Activated CD8-positive, alpha-beta memory T cell treated with anti-CD3 and anti-CD28 coated beads, Interleukin-2, amount 50 U/mL, for 24 hours (primary cell): ENCODE measurements around the gene ADSS1.
"Not testable (repeated sequence)": the region's sequence is repeated elsewhere in the genome, so short reads cannot be mapped to it uniquely, and the experiment has no call there.

ENCODE experiments used
- DNase-seq: peaks from one replicate; pipeline ENCODE4 v3.0.0-alpha.2; 2020; ENCODE audit errors: extremely low read depth

ADSS1 gene

GRCh38 chr14:104717137-104717536 lies 6.9 kb upstream of the ADSS1 start:
- DNase-seq = no peak

- no peak for DNase-seq
Observed at GRCh38 chr14:104717646-104718045, 6.4 kb upstream of the ADSS1 start.

- no peak for DNase-seq
Observed at GRCh38 chr14:104718147-104718546, 5.9 kb upstream of the ADSS1 start.

GRCh38 chr14:104718871-104719270 lies 5.2 kb upstream of the ADSS1 start:
- DNase-seq = no peak

- DNase-seq = no peak
Observed at GRCh38 chr14:104719343-104719742, 4.7 kb upstream of the ADSS1 start.

- no peak for DNase-seq
Observed at GRCh38 chr14:104721505-104722431, 2.3 kb upstream of the ADSS1 start.

GRCh38 chr14:104722938-104723650 lies 935 bp upstream of the ADSS1 start:
- DNase-seq = no peak

GRCh38 chr14:104724407-104724980 lies 465 bp downstream of the ADSS1 start:
- no peak for DNase-seq

- DNase-seq = no peak
Observed at GRCh38 chr14:104724981-104725771, 1.1 kb downstream of the ADSS1 start.

GRCh38 chr14:104725772-104726548 lies 1.9 kb downstream of the ADSS1 start:
- DNase-seq = no peak

GRCh38 chr14:104726600-104727451 lies 2.8 kb downstream of the ADSS1 start:
- DNase-seq = no peak

GRCh38 chr14:104728631-104729030 lies 4.6 kb downstream of the ADSS1 start:
- no peak for DNase-seq

- DNase-seq = not testable (repeated sequence)
Observed at GRCh38 chr14:104729176-104729834, 5.3 kb downstream of the ADSS1 start.

- no peak for DNase-seq
Observed at GRCh38 chr14:104729835-104730181, 5.8 kb downstream of the ADSS1 start.

- no peak for DNase-seq
Observed at GRCh38 chr14:104730487-104730886, 6.5 kb downstream of the ADSS1 start.

GRCh38 chr14:104731320-104732294 lies 7.6 kb downstream of the ADSS1 start:
- DNase-seq = no peak

GRCh38 chr14:104732355-104732804 lies 8.4 kb downstream of the ADSS1 start:
- no peak for DNase-seq

- DNase-seq = no peak
Observed at GRCh38 chr14:104732931-104733681, 9.1 kb downstream of the ADSS1 start.
